Gastroesophageal sphincter (tissue), 4 donors: ENCODE data around the gene MED9. TPM values are rescaled to one million over a fixed set of nuclear protein-coding genes. Genes with fewer than 3 reads are reported as not detected.
A peak's percentile ranks its signal among the peaks of the same experiment; 100 is the strongest.
"Not testable (repeated sequence)": the region's sequence is repeated elsewhere in the genome, so short reads cannot be mapped to it uniquely, and the experiment has no call there.

Experiments used
- ATAC-seq: fragments of 150-250 bp; one replicate; pipeline ENCODE4 v1.9.1; 2016; ENCODE audit warnings: mild to moderate bottlenecking, moderate library complexity
- H3K27ac ChIP-seq, 4 donors: fragments of 200-600 bp; sonication (generic) in 3 of 4; 1 replicate in 3 of 4; 2 replicates in 1 of 4; pipeline ENCODE4 v1.5.1; 2016 to 2019
- H3K27me3 ChIP-seq: fragments of 200-600 bp; sonication (generic); one replicate; pipeline ENCODE4 v1.5.1; 2019
- H3K36me3 ChIP-seq, 2 donors: fragments of 200-600 bp; sonication (generic); one replicate each; pipeline ENCODE4 v1.5.1; 2019; ENCODE audit warnings: control low read depth in 1 of 2
- H3K4me1 ChIP-seq, 3 donors: fragments of 200-600 bp; sonication (generic); 1 replicate in 2 of 3; 2 replicates in 1 of 3; pipeline ENCODE4 v1.5.1; 2016 to 2019; ENCODE audit warnings: control low read depth in 2 of 3
- H3K4me3 ChIP-seq, 2 donors: fragments of 200-600 bp; sonication (generic); one replicate each; pipeline ENCODE4 v1.5.1; 2019; ENCODE audit warnings: mild to moderate bottlenecking in 1 of 2, moderate library complexity in 1 of 2
- H3K9me3 ChIP-seq, 3 donors: fragments of 200-600 bp; sonication (generic); one replicate each; pipeline ENCODE4 v1.5.1; 2017 to 2019; ENCODE audit warnings: control low read depth in 2 of 3
- EP300 ChIP-seq: sonication (generic); formaldehyde crosslinking; IDR thresholded peaks from one replicate; pipeline ENCODE4 v1.6.1; 2017; ENCODE audit warnings: antibody characterized with exemption, mild to moderate bottlenecking
- POLR2A ChIP-seq, 2 donors: fragments of 450-650 bp; IDR thresholded peaks; one replicate each; pipeline ENCODE4 v1.6.1; 2017; ENCODE audit warnings: antibody characterized with exemption in 2 of 2, mild to moderate bottlenecking in 2 of 2, moderate library complexity in 1 of 2
- POLR2AphosphoS5 ChIP-seq: sonication (generic); formaldehyde crosslinking; IDR thresholded peaks from one replicate; pipeline ENCODE4 v1.6.1; 2017; ENCODE audit warnings: antibody characterized with exemption
- WGBS, 2 donors: methylation state at CpG; one replicate each; pipeline ENCODE4 v1.1.5; 2018; ENCODE audit warnings: low coverage in 1 of 2; 5-methylcytosine and 5-hydroxymethylcytosine counted together
- total RNA-seq, 4 donors: library from RNA; depleted of rRNA; stranded (reverse); fragments of >200 nt; gene quantifications; one replicate each; pipeline ENCODE4 v1.1.0, GENCODE V29; 2016
- TF ChIP-seq, protein P1 (sequence below), 4 experiments: fragments of 200-600 bp in 2 of 4; fragments of 450-650 bp in 2 of 4; sonication (generic) in 1 of 4; IDR thresholded peaks; one replicate each; pipeline ENCODE4 v1.5.1; 2017 to 2019; ENCODE audit warnings: antibody characterized with exemption in 4 of 4, mild to moderate bottlenecking in 2 of 4, moderate library complexity in 2 of 4

The MED9 gene, protein sequence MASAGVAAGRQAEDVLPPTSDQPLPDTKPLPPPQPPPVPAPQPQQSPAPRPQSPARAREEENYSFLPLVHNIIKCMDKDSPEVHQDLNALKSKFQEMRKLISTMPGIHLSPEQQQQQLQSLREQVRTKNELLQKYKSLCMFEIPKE
- 10 to 100 TPM in 3 of 4 donors, 1 to 10 TPM in 1; 9.1 to 19.5 (median 16.6) TPM for total RNA-seq

DNA sequence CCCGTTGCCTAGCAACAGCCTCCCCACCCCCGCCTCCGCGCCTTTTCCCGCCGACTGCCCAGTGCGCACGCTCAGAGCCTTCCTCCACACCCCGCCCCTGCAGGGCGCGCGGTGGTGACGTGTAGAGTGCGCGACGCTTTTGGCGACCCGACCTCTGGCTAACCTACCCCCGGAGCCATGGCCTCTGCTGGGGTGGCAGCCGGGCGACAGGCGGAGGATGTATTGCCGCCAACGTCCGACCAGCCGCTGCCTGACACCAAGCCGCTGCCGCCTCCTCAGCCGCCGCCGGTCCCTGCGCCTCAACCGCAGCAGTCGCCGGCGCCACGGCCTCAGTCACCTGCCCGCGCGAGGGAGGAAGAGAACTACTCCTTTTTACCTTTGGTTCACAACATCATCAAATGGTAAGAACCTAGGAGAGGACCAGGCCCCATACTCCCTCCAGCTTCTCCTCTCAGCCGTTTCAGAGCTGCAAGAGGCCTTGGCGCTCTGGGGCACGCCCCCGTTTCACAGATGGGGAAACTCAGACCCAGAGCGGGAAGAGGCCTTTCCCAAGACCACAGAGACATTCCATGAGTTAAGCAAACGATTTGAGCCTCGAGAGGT is at the start of gene MED9:
Gene MED9 (plus strand): TSS at position 136 of the 603 bp plus-strand sequence. CDS start 42 bp downstream, at position 178.
- Histone ChIP-seq H3K27me3 (no peaks in the 10 kb centered on the region), H3K36me3 (peaks cover 0 to 16% of the 10 kb centered on the region in 2 donors), H3K4me1 (peaks cover 5 to 55% (median 12%) of the 10 kb centered on the region in 3 donors), H3K27ac (peak within 1 kb of the TSS; percentile 55 to 92 (median 91)), H3K9me3 (no peaks in the 10 kb centered on the region), H3K4me3 (peak within 1 kb of the TSS; percentile 53 to 94)
- ATAC-seq, result peak; percentile 99
- 0% methylated on average over 3 to 16 of the region's 47 CpGs for WGBS, 2 donors
- TF ChIP-seq, protein P1, sequence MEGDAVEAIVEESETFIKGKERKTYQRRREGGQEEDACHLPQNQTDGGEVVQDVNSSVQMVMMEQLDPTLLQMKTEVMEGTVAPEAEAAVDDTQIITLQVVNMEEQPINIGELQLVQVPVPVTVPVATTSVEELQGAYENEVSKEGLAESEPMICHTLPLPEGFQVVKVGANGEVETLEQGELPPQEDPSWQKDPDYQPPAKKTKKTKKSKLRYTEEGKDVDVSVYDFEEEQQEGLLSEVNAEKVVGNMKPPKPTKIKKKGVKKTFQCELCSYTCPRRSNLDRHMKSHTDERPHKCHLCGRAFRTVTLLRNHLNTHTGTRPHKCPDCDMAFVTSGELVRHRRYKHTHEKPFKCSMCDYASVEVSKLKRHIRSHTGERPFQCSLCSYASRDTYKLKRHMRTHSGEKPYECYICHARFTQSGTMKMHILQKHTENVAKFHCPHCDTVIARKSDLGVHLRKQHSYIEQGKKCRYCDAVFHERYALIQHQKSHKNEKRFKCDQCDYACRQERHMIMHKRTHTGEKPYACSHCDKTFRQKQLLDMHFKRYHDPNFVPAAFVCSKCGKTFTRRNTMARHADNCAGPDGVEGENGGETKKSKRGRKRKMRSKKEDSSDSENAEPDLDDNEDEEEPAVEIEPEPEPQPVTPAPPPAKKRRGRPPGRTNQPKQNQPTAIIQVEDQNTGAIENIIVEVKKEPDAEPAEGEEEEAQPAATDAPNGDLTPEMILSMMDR (IDR thresholded peaks at IDR 0.05), result no peak
- TF ChIP-seq POLR2A (IDR thresholded peaks at IDR 0.05), result peak; percentile 37 to 42
- peak; percentile 88 for TF ChIP-seq POLR2AphosphoS5
- TF ChIP-seq EP300, result no peak

DNA sequence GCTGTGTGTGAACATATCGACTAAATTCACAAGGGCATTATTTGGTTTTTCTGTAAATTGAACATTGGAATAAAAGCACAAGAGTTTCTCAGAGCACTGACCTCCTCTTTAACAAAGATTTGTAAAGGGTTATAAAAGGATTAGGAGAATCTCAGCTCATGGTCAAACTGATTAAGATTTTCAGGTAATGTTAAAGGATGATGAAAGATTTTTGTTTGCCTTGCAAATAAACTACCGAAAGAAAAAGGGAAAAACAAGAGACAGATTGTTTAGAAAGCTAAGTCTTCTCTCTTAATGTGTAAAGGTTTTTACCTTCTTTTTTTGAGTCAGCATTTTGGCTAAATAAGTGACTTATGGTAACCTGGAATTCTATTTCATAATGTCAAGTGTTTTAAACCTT is 47.6 kb upstream of the MED9 start:
- ATAC-seq, result no peak
- Histone ChIP-seq H3K9me3 (no peaks in the 10 kb centered on the region), H3K27ac (no peak overlapping the region), H3K36me3 (no peaks in the 10 kb centered on the region), H3K4me3 (no peak overlapping the region), H3K27me3 (peaks cover 31% of the 10 kb centered on the region), H3K4me1 (no peaks in the 10 kb centered on the region)
- no peak for TF ChIP-seq EP300
- TF ChIP-seq POLR2A (IDR thresholded peaks at IDR 0.05), result no peak
- TF ChIP-seq POLR2AphosphoS5, result no peak
- TF ChIP-seq, protein P1 (IDR thresholded peaks at IDR 0.05), result no peak
- 34 to 76% methylated on average over 2 of the region's 2 CpGs for WGBS, 2 donors

DNA sequence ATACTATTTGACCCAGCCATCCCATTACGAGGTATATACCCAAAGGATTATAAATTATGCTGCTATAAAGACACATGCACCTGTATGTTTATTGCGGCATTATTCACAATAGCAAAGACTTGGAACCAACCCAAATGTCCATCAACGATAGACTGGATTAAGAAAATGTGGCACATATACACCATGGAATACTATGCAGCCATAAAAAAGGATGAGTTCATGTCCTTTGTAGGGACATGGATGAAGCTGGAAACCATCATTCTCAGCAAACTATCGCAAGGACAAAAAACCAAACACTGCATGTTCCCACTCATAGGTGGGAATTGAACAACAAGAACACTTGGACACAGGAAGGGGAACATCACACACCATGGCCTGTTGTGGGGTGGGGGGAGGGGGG is 45.9 kb upstream of the MED9 start:
- WGBS, 2 donors, result 90% methylated on average over 2 of the region's 4 CpGs
- H3K4me1 ChIP-seq, result not testable (repeated sequence)
- peaks cover 43% of the 10 kb centered on the region for H3K27me3 ChIP-seq

DNA sequence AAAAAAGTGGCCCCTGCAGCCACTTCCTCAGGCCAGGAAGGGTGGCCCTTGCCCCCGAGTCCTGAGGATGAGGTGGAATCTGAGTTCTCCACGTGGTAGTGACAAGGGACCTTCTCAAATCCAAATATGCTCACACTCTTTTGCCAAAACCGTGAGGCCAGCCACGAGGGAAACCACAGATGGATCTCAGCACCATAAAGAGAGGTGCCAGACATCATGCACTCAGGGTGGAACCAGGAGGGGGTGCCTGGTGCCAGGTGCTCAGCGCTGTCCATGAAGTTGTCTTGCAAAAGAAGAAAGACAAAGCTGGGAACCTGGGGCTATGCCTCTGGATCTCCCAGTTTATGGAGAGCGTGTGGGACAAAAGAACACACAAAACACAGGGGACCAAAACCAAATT is 45.2 kb upstream of the MED9 start:
- Histone ChIP-seq H3K9me3 (no peaks in the 10 kb centered on the region), H3K27me3 (peaks cover 50% of the 10 kb centered on the region), H3K4me1 (no peaks in the 10 kb centered on the region), H3K4me3 (no peak overlapping the region), H3K27ac (no peak overlapping the region), H3K36me3 (no peaks in the 10 kb centered on the region)
- WGBS, 2 donors, result 69% methylated on average over 4 of the region's 6 CpGs; no CpG with 5 or more reads in 1 of the 2 donors
- ATAC-seq, result no peak
- no peak for TF ChIP-seq POLR2A (IDR thresholded peaks at IDR 0.05)
- no peak for TF ChIP-seq EP300
- TF ChIP-seq, protein P1 (IDR thresholded peaks at IDR 0.05), result no peak
- TF ChIP-seq POLR2AphosphoS5, result no peak

More for the DNA sequence above, 45.9 kb upstream of the MED9 start:
- H3K9me3 ChIP-seq, ATAC-seq, H3K4me3 ChIP-seq, H3K36me3 ChIP-seq, H3K27ac ChIP-seq: not testable (repeated sequence)

DNA sequence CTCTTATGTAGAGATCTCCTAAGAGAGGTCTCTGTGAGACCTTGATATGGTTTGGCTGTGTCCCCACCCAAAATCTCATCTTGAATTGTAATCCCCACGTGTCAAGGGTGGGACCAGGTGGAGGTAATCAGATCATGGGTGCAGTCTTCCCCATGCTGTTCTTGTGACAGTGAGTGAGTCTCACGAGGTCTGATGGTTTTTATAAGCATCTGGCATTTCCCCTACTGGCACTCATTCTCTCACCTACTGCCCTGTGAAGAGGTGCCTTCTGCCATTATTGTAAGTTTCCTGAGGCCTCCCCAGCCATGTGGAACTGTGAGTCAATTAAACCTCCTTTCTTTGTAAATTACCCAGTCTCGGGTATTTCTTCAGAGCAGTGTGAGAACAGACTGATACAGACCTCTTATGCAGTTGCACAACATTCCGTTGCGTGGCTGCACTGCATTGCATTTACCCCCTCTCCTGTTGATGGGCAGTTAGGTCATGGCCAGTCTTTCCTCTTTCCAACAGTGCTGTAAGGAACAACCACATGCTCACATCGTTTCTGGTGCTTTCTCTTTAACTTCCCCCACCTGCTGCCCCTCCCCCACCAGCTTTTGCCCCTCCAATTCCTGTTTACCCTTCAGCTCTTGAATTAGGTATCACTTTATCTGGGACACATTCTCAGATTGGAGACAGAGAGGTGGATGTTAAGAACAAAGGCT is 43.6 kb upstream of the MED9 start:
- 54 to 79% methylated on average over 4 to 5 of the region's 6 CpGs for WGBS, 2 donors
- TF ChIP-seq, protein P1 (IDR thresholded peaks at IDR 0.05), result no peak
- no peak for TF ChIP-seq POLR2A (IDR thresholded peaks at IDR 0.05)
- no peak for TF ChIP-seq POLR2AphosphoS5
- H3K36me3 ChIP-seq, result no peaks in the 10 kb centered on the region
- no peaks in the 10 kb centered on the region for H3K4me1 ChIP-seq
- ATAC-seq, result no peak
- H3K27me3 ChIP-seq, result peaks cover 50% of the 10 kb centered on the region
- H3K4me3 ChIP-seq, result no peak overlapping the region
- no peaks in the 10 kb centered on the region for H3K9me3 ChIP-seq
- H3K27ac ChIP-seq, result no peak overlapping the region
